Lung (tissue), 12 donors: ENCODE measurements around the gene MEDAG. TPM values are rescaled to one million over a fixed set of nuclear protein-coding genes. Genes with fewer than 3 reads are reported as not detected.

Experiments
- ATAC-seq: fragments of 200-7000 bp; cut with Tn5 transposase; one replicate; pipeline ENCODE4 v1.9.1; 2020; ENCODE audit warnings: moderate number of reproducible peaks; ENCODE audit not compliant: insufficient read depth, low FRiP score
- DNase-seq, 3 donors: peaks; one replicate each; pipeline ENCODE4 v3.0.0-alpha.2; 2013 to 2017
- H3K27ac ChIP-seq, 2 donors: one replicate each; pipeline ENCODE4 v1.5.1; 2013; ENCODE audit warnings: mild to moderate bottlenecking in 2 of 2, moderate library complexity in 2 of 2, control low read depth in 1 of 2, inconsistent platforms in 1 of 2, low read depth in 1 of 2, low read length in 1 of 2
- H3K27me3 ChIP-seq, 3 donors: one replicate each; pipeline ENCODE4 v1.5.1; 2013; ENCODE audit warnings: low read length in 2 of 3; ENCODE audit not compliant: control insufficient read depth in 3 of 3, insufficient read depth in 3 of 3
- H3K36me3 ChIP-seq, 4 donors: one replicate each; pipeline ENCODE4 v1.5.1; 2013; ENCODE audit warnings: low read length in 4 of 4, mild to moderate bottlenecking in 1 of 4, moderate library complexity in 1 of 4; ENCODE audit not compliant: control insufficient read depth in 4 of 4, insufficient read depth in 4 of 4
- H3K4me1 ChIP-seq, 5 donors: one replicate each; pipeline ENCODE4 v1.5.1; 2013; ENCODE audit warnings: low read length in 5 of 5, mild to moderate bottlenecking in 2 of 5, moderate library complexity in 1 of 5; ENCODE audit not compliant: control insufficient read depth in 5 of 5, insufficient read depth in 5 of 5
- H3K4me3 ChIP-seq: one replicate; pipeline ENCODE4 v1.5.1; 2013; ENCODE audit warnings: mild to moderate bottlenecking, control low read depth, moderate library complexity
- H3K9ac ChIP-seq, 2 donors: one replicate each; pipeline ENCODE4 v1.5.1; 2013; ENCODE audit warnings: low read length in 2 of 2, control low read depth in 1 of 2; ENCODE audit not compliant: insufficient read depth in 1 of 2
- H3K9me3 ChIP-seq, 4 donors: one replicate each; pipeline ENCODE4 v1.5.1; 2013; ENCODE audit warnings: low read length in 3 of 4, mild to moderate bottlenecking in 1 of 4, moderate library complexity in 1 of 4; ENCODE audit not compliant: control insufficient read depth in 4 of 4, insufficient read depth in 3 of 4
- WGBS, 2 donors: extraction: QIAGEN DNeasy Blood & Tissue Kit; methylation state at CpG; one replicate each; pipeline ENCODE4 v1.1.7; 2013; 5-methylcytosine and 5-hydroxymethylcytosine counted together
- polyA plus RNA-seq, 2 donors: library from polyadenylated mRNA; stranded (reverse); fragments of 200-250 nt; gene quantifications; one replicate each; pipeline ENCODE4 v1.2.1, GENCODE V29; 2013
- total RNA-seq, 2 donors: library from RNA; depleted of rRNA in 1 of 2; stranded (reverse); fragments of >200 nt in 1 of 2; gene quantifications; one replicate each; pipeline ENCODE4 v1.2.1, GENCODE V29; 2014 to 2021
- TF ChIP-seq, protein P1 (sequence below): IDR thresholded peaks from 2 replicates; pipeline ENCODE4 v1.5.1; 2012; ENCODE audit warnings: mild to moderate bottlenecking; ENCODE audit errors: control extremely low read depth, extremely low read depth
- donor health status: control.
- donor health status: control.
- donor health status: Bipolar disorder and iron deficiency.
- donor health status: healthy.
- donor health status: DM: yes; HTN: yes; CAD: no.

MEDAG gene
- total and polyA plus RNA-seq, 4 donors, result 0.97 to 14.4 (median 8.4) TPM

- H3K4me1 ChIP-seq, result peaks cover 0 to 6% (median 0%) of the 10 kb centered on the region in 5 donors
- H3K4me3 ChIP-seq, result no peak overlapping the region
- no peak for ATAC-seq
- DNase-seq, result no peak
- TF ChIP-seq, protein P1, sequence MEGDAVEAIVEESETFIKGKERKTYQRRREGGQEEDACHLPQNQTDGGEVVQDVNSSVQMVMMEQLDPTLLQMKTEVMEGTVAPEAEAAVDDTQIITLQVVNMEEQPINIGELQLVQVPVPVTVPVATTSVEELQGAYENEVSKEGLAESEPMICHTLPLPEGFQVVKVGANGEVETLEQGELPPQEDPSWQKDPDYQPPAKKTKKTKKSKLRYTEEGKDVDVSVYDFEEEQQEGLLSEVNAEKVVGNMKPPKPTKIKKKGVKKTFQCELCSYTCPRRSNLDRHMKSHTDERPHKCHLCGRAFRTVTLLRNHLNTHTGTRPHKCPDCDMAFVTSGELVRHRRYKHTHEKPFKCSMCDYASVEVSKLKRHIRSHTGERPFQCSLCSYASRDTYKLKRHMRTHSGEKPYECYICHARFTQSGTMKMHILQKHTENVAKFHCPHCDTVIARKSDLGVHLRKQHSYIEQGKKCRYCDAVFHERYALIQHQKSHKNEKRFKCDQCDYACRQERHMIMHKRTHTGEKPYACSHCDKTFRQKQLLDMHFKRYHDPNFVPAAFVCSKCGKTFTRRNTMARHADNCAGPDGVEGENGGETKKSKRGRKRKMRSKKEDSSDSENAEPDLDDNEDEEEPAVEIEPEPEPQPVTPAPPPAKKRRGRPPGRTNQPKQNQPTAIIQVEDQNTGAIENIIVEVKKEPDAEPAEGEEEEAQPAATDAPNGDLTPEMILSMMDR, result no peak
- no peak overlapping the region for H3K27ac ChIP-seq
- no peaks in the 10 kb centered on the region for H3K27me3 ChIP-seq
- no peaks in the 10 kb centered on the region for H3K9me3 ChIP-seq
- no peaks in the 10 kb centered on the region for H3K36me3 ChIP-seq
- H3K9ac ChIP-seq, result no peak overlapping the region
- 88 to 90% methylated on average over 1 of the region's 1 CpG for WGBS, 2 donors
Observed at GRCh38 chr13:30965380-30965779, 59.3 kb downstream of the MEDAG start.

- Histone ChIP-seq H3K27me3 (no peaks in the 10 kb centered on the region), H3K4me1 (peaks cover 0 to 9% (median 0%) of the 10 kb centered on the region in 5 donors), H3K4me3 (no peak overlapping the region), H3K27ac (no peak overlapping the region), H3K9ac (no peak overlapping the region), H3K36me3 (no peaks in the 10 kb centered on the region), H3K9me3 (no peaks in the 10 kb centered on the region)
- TF ChIP-seq, protein P1, result no peak
- no peak for DNase-seq
- ATAC-seq, result no peak
- WGBS, 2 donors, result 88 to 92% methylated on average over 1 to 3 of the region's 3 CpGs
Observed at GRCh38 chr13:30966101-30966500, 60.0 kb downstream of the MEDAG start.

GRCh38 chr13:30968846-30969245 lies 62.8 kb downstream of the MEDAG start:
- Histone ChIP-seq H3K9me3 (no peaks in the 10 kb centered on the region), H3K4me1 (peaks cover 0 to 8% (median 0%) of the 10 kb centered on the region in 5 donors), H3K27me3 (no peaks in the 10 kb centered on the region), H3K4me3 (no peak overlapping the region), H3K27ac (peak overlapping the region in 1 of 2 donors; percentile 35), H3K36me3 (no peaks in the 10 kb centered on the region), H3K9ac (no peak overlapping the region)
- TF ChIP-seq, protein P1, result no peak
- WGBS, 2 donors, result 70 to 81% methylated on average over 2 of the region's 2 CpGs
- ATAC-seq (peak; percentile 34), DNase-seq (peak in 2 of 3 donors; percentile 36 to 64)

- Histone ChIP-seq H3K9ac (no peak overlapping the region), H3K4me1 (peaks cover 0 to 6% (median 0%) of the 10 kb centered on the region in 5 donors), H3K4me3 (no peak overlapping the region), H3K36me3 (no peaks in the 10 kb centered on the region), H3K27me3 (no peaks in the 10 kb centered on the region), H3K9me3 (no peaks in the 10 kb centered on the region), H3K27ac (no peak overlapping the region)
- WGBS, 2 donors, result 67 to 75% methylated on average over 2 of the region's 2 CpGs
- TF ChIP-seq, protein P1, result no peak
- no peak for ATAC-seq
- DNase-seq, result no peak
Observed at GRCh38 chr13:30971575-30971974, 65.5 kb downstream of the MEDAG start.
